Erythroblast (primary cell): Measurements from ENCODE around the gene RC3H1.

Experiments used
- GATA1 ChIP-seq: IDR thresholded peaks from 2 replicates; pipeline ENCODE4 v1.6.1; 2011; ENCODE audit warnings: low read depth, mild to moderate bottlenecking, control low read depth, low read length, moderate library complexity
- POLR2A ChIP-seq: IDR thresholded peaks from 2 replicates; pipeline ENCODE4 v1.6.1; 2011; ENCODE audit warnings: mild to moderate bottlenecking, low read length

- no peak for TF ChIP-seq POLR2A
- no peak for TF ChIP-seq GATA1
Measured at GRCh38 chr1:174013864-174014418, 8.2 kb downstream of the RC3H1 start.
